NCI-H1105 treated with DMSO at 0.1 percent for 48 hours (cell line): ENCODE data around the gene MILR1.
A peak's percentile ranks its signal among the peaks of the same experiment; 100 is the strongest.

Source experiments
- DNase-seq: peaks from one replicate; lab custom pipeline; 2025; lab: John Stamatoyannopoulos, UW

Gene MILR1

DNA sequence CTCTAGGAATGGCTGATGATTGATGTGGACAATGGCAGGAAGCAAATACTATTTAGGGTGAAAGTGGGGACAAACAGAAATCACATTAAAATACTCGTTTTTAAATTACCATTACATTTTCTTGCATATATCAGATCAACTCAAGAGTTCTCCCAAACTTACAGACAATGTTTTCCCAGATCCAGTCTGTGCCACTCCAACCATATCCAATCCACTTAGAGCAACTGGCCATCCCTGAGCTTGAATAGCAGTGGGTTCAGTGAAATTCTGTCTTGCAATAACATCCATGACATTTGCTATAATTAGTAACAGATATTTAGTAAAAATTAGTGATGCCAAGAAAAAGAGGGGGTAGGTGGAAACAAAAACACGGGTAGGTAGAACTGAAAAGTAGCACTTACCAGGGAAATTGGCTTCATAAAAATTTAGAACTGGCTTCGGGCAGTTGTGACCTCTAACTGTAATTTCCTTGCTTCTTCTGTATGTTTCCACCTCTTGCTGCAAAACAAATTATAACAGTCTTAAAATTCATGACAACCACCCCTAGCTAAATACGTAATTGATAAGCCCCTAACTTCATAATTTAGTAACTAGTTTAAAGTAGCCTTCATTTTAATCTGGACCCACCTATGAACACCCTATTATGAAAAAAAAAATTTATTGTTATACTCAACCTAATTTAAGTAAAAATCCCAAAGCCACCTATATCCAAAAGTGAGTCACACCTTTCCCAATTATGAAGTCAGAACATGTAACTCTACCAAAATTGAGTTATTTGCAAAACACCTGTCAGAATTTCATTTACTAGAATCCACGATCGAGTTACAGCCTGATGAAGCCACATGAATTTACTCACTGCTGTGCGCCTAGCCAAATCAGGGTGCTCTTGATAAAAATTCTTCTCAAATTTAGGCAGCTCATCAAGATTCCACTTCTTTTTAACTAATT, 55.2 kb downstream of the MILR1 start:
- DNase-seq: no peak

DNA sequence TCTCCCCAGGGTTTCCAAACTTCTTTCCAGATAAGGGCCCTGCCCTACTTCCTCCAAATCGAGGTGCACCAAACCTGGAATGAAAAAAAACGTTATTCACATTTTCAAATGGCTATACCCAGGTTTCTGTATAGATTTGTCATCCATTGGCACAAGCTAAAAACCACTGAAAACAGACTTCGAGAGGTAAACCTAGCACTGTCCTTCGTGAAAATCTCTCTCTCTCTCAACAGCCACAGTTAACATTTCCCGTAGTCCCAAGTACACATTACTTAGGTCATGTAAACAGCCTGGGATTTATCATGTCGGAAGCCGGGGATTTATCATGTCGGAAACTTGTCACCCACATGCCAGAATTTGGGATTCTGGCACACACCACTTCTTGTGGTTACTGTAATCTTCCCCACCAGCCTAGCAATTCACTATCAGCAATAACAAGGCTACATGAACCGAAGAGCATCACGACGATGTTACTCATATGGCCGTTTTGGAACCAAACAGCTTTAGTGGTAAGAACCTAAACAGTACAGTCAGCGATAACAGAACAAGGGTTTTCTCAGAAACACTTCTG, 55.9 kb downstream of the MILR1 start:
- DNase-seq: no peak

DNA sequence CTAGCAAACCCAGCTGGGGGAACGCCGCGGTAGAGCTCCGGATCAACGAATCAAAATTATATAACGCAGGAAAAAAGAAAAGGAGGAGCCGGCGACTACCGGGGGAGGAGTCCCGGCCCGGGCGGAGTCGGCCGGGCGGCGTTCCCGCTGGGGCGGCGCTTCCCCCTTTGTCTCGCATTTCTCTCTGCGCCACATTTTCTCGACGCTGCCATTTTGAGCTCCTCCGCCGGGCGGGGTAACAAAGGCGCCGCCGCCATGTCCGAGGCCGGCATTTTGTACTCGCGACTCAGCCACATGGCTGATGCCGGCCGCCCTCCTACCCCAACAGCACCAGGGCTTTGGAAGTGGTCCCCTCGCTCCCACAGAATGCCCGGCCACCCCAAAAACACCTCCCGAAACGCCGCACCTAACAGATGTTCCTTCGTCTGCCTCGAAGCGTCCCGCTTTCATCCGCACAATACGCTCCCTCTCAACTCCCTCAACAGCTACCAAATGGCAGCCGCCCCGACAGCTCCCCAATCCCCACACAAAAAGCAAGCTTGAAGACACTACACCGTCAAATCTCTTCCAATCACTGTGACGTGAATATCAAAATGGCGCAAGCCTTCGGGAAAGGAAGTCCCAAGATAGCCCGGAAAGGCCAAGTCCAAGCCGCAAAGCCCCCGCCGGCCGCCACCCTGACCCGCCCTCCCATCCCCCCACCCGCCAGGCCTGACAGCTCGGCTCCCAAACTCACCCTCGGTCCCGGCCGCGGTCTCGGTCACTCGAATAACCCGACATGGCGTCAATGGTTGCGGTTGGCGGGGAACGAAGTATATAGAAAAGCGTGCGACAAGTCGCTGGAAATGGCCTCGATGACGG, 56.7 kb downstream of the MILR1 start:
- peak; percentile 79 for DNase-seq

DNA sequence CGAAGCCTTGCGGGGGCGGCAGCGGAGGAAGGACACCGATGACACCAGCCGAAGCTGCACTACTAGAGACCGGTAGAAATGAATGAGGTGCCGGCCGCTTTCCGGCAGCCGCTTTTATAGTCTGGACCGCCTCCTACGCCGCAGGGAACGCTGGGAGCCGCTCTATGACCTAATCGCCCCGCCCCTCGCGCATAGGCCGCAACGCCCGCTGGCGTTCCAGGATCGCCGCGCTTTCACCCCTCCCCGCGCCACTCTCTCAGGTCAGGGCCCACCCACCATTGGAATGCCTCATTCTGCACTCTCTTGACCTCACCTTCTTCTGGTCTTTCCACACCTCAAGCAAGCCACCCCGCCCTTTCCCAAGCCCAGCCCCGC, 57.3 kb downstream of the MILR1 start, which contains the start of gene DDX5:
Gene DDX5 (minus strand): TSS at position 89 of the 375 bp plus-strand sequence. CDS start 170 bp downstream, outside the sequence.
- DNase-seq: peak; percentile 95

DNA sequence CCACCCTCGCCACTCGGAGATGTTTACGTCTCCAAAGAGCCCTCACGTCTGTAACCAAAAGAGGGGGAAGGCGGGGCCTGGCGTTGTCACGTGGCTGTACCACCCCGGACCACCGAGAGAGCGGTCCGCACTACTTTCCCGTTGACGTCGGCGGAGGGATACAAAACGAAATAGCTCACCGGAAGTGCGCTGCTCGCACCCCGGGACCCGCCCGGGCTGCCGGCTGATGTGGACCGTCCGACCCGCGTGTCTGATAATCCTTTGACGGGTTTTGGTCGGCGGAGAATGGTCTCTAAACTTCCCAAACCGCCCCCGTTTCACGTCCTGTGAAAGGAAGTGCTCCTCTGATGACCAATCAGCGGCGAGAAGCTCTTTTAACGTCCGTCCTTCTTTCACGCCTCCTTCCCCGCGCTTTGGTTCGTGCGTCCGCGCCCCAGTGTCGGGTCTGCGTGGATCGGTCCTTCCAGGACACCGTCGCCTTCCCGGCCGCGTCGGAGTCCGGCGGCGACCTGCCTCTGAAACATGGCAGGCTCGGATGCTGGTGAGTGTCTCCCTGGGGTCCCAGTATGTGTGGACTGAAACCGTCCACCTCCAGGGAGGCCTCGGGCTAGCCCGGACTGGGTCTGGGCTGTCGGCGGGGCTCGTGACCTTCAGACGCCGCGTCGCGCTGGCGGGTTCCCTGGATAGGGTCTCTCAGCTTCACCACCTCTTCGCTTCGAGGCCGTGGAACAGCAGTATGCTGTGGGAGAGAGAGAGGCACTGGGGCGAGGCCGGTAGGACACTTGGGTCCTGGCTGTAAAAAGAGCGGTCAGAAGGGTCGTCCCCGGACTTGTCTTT, 57.9 kb downstream of the MILR1 start, which contains the start of gene CEP95:
Gene CEP95 (plus strand): TSS at position 402 of the 837 bp plus-strand sequence. CDS start 121 bp downstream, at position 523.
- DNase-seq: peak; percentile 95

DNA sequence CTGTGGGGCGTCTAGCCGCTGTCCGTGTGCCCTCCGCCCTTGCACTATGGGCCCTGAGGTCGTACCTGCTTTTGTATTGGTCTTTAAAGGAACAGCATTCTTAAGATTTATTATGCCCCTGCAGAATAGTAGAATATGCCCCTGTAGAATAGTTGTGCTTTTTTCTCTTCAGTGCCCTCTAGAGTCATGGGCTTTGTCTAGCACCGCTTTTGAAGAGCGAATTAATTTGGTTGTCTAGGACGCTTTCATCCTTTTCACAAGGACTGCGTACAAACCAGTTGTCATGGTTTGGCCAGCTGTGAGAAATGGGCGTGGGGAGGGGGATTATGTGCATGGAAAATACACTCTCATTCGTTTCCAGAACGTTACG, 58.5 kb downstream of the MILR1 start:
- DNase-seq: peak; percentile 75

DNA sequence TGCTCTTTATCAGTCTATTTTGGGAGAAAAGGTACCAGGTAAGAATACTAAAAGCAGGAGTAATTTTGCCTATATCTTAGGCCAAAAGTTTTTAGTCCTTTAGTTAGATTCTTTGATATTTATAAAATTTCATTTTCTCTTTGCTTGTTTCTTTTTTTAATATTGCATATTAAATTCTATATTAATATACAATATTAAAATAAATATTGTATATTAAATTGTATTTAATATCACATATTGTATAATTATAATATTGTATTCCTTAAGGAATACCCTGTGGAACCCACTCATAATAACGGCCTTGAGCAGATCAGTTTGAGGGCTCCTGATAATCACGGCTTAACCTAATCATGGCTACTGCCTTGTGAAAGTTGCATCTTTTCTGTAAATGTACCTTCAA, 59.8 kb downstream of the MILR1 start:
- DNase-seq: no peak

DNA sequence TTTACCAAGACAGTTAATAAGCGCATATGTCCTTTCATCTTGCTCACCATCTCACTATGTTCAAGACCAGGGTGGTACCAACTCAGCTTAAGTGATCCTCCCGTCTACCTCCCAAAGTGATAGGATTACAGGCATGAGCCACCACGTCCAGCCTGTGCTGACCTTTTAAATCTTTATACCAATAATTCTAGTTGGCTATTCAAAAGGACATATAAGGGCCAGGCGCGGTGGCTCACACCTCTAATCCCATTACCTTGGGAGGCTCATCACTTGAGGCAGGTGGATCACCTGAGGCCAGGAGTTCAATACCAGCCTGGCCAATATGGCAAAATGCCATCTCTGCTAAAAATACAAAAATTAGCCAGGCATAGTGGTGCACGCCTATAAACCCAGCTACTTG, 60.3 kb downstream of the MILR1 start:
- DNase-seq: no peak

DNA sequence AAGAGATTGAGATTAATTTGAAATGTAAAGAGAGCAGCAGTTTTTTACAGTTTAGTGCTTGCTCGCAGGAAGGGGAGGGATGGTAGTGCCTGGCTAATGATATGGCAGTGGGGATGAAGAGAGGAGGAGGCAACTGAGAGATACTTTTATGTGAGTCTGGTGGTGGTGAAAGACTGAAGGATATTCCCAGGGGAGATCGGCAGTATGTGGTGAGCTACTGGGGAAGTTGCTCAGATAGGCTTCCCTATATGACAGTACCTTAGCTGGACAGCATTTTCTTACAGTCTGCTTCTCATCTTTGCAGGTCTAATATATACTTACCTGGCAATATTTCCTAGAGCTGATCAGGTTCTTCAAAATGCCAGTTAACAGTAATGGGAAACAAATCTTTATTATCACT, 66.5 kb downstream of the MILR1 start:
- no peak for DNase-seq

DNA sequence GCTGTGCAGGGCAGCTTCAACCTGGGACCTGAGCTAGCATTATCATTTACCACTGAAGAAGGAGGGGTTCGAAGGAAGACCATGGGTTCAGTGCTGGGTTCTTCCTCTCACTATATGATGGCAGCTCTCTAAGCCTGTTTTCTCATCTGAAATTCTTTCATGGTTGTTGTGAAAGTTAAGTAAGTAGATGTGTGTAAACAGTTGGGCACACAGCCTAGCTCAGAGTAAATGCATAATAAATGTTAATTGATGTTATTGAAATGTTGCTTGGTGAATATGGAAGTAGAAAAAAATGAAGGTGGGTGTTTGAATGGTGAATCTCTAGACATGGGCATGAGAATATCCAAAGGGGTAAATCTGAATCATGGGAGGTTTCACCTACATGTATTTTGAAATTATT, 66.9 kb downstream of the MILR1 start:
- DNase-seq: no peak
